Amniotic epithelial cell (primary cell): ENCODE results near the gene RPS6KA2.
"Not testable (repeated sequence)": the region's sequence is repeated elsewhere in the genome, so short reads cannot be mapped to it uniquely, and the experiment has no call there.

Experiments
- DNase-seq: peaks from one replicate; pipeline ENCODE4 v3.0.0-alpha.2; 2010; ENCODE audit warnings: low read depth

RPS6KA2 gene

GRCh38 chr6:166553563-166554271 lies 73.3 kb downstream of the RPS6KA2 start:
- peak; percentile 73 for DNase-seq

GRCh38 chr6:166552600-166552999 lies 74.5 kb downstream of the RPS6KA2 start:
- DNase-seq = no peak

GRCh38 chr6:166551754-166552495 lies 75.1 kb downstream of the RPS6KA2 start:
- DNase-seq = no peak

GRCh38 chr6:166546653-166547052 lies 80.4 kb downstream of the RPS6KA2 start:
- no peak for DNase-seq

GRCh38 chr6:166545156-166546034 lies 81.7 kb downstream of the RPS6KA2 start:
- DNase-seq = no peak

- DNase-seq = no peak
Observed at GRCh38 chr6:166544296-166544605, 82.8 kb downstream of the RPS6KA2 start.

- DNase-seq = peak; percentile 11
Observed at GRCh38 chr6:166543603-166544295, 83.3 kb downstream of the RPS6KA2 start.

GRCh38 chr6:166542580-166542912 lies 84.5 kb downstream of the RPS6KA2 start:
- no peak for DNase-seq

GRCh38 chr6:166541876-166542579 lies 85.0 kb downstream of the RPS6KA2 start:
- DNase-seq = no peak

GRCh38 chr6:166541366-166541765 lies 85.7 kb downstream of the RPS6KA2 start:
- no peak for DNase-seq

GRCh38 chr6:166540631-166541331 lies 86.3 kb downstream of the RPS6KA2 start:
- no peak for DNase-seq

- no peak for DNase-seq
Observed at GRCh38 chr6:166539543-166539942, 87.5 kb downstream of the RPS6KA2 start.

- not testable (repeated sequence) for DNase-seq
Observed at GRCh38 chr6:166539011-166539385, 88.1 kb downstream of the RPS6KA2 start.

GRCh38 chr6:166538297-166539010 lies 88.6 kb downstream of the RPS6KA2 start:
- no peak for DNase-seq

- no peak for DNase-seq
Observed at GRCh38 chr6:166534658-166535406, 92.2 kb downstream of the RPS6KA2 start.

GRCh38 chr6:166533205-166533824 lies 93.7 kb downstream of the RPS6KA2 start:
- no peak for DNase-seq

GRCh38 chr6:166532302-166532701 lies 94.7 kb downstream of the RPS6KA2 start:
- no peak for DNase-seq

GRCh38 chr6:166530211-166531095 lies 96.6 kb downstream of the RPS6KA2 start:
- peak; percentile 12 for DNase-seq
